H1 (cell line): ENCODE data around the gene TMEM258. TPM values are rescaled to one million over a fixed set of nuclear protein-coding genes. Genes with fewer than 3 reads are reported as not detected.

Source experiments
- CTCF ChIA-PET: fragments of 300-600 bp; sonication (Branson Sonifier 250); formaldehyde crosslinking; loops from one replicate; lab custom pipeline; 2021; ENCODE audit not compliant: partially characterized antibody; lab: Charles Lee
- POLR2A ChIA-PET: fragments of 300-600 bp; sonication (Branson Sonifier 250); formaldehyde crosslinking; loops from one replicate; lab custom pipeline; 2021; ENCODE audit warnings: inconsistent platforms; ENCODE audit not compliant: partially characterized antibody; lab: Charles Lee
- DNase-seq, 2 experiments: peaks; one replicate each; pipeline versions ENCODE4 v3.0.0 to v3.0.0-alpha.2; 2010 to 2022; ENCODE audit warnings: low spot score in 2 of 2, low read depth in 1 of 2, mixed read lengths in 1 of 2
- FAIRE-seq: peaks from 2 replicates; lab custom pipeline; 2011; peaks lifted over from hg19 to GRCh38; lab: Jason Lieb, UNC
- H2AFZ ChIP-seq: 2 replicates; pipeline ENCODE4 v1.8.1; 2012; ENCODE audit warnings: low read length, inconsistent platforms
- H2AK5ac ChIP-seq: 2 replicates; pipeline ENCODE4 v1.6.1; 2013; ENCODE audit warnings: low read depth, low read length
- H2BK120ac ChIP-seq: replicated peaks from 2 replicates; pipeline ENCODE3; 2013; ENCODE audit warnings: low read depth, low read length, inconsistent platforms
- H2BK12ac ChIP-seq: 2 replicates; pipeline ENCODE4 v1.6.1; 2013; ENCODE audit warnings: low read depth, low read length
- H2BK15ac ChIP-seq: 2 replicates; pipeline ENCODE4 v1.6.1; 2013; ENCODE audit warnings: low read length
- H2BK20ac ChIP-seq: 2 replicates; pipeline ENCODE4 v1.6.1; 2013; ENCODE audit warnings: low read length
- H2BK5ac ChIP-seq: 2 replicates; pipeline ENCODE4 v1.6.1; 2013; ENCODE audit warnings: low read depth, low read length
- H3K14ac ChIP-seq: 2 replicates; pipeline ENCODE4 v1.6.1; 2013; ENCODE audit warnings: inconsistent platforms; ENCODE audit not compliant: insufficient read length
- H3K18ac ChIP-seq: 2 replicates; pipeline ENCODE4 v1.6.1; 2013; ENCODE audit warnings: low read length; ENCODE audit errors: extremely low read depth
- H3K23ac ChIP-seq: 2 replicates; pipeline ENCODE4 v1.6.1; 2013; ENCODE audit warnings: inconsistent platforms; ENCODE audit not compliant: insufficient read length
- H3K23me2 ChIP-seq: 2 replicates; pipeline ENCODE4 v1.6.1; 2013; ENCODE audit warnings: low read depth, low read length
- H3K27ac ChIP-seq: 2 replicates; pipeline ENCODE4 v1.6.1; 2011; ENCODE audit warnings: low read depth, low read length, inconsistent platforms
- H3K27me3 ChIP-seq, 4 experiments: replicated peaks in 1 of 4; 1 replicate in 1 of 4; 2 replicates in 3 of 4; pipeline versions ENCODE4 v1.6.1 to v1.8.1; 2011 to 2013; ENCODE audit warnings: low read length in 3 of 4, mild to moderate bottlenecking in 3 of 4, inconsistent platforms in 2 of 4, mixed read lengths in 2 of 4, moderate library complexity in 1 of 4; ENCODE audit not compliant: control insufficient read depth in 3 of 4, insufficient read depth in 3 of 4; ENCODE audit errors: extremely low read depth in 1 of 4
- H3K36me3 ChIP-seq, 4 experiments: 2 replicates each; pipeline versions ENCODE4 v1.6.1 to v1.8.1; 2011 to 2013; ENCODE audit warnings: mild to moderate bottlenecking in 4 of 4, low read length in 3 of 4, moderate library complexity in 2 of 4, control low read depth in 1 of 4, inconsistent platforms in 1 of 4; ENCODE audit not compliant: insufficient read depth in 4 of 4, control insufficient read depth in 2 of 4
- H3K4ac ChIP-seq: replicated peaks from 2 replicates; pipeline ENCODE3; 2013; ENCODE audit warnings: low read length, low read depth, mixed read lengths, inconsistent platforms; ENCODE audit not compliant: insufficient read length
- H3K4me1 ChIP-seq, 4 experiments: replicated peaks in 1 of 4; 1 replicate in 1 of 4; 2 replicates in 3 of 4; pipeline versions ENCODE4 v1.6.1 to v1.8.1; 2011 to 2013; ENCODE audit warnings: low read length in 3 of 4, inconsistent platforms in 2 of 4, mixed read lengths in 1 of 4; ENCODE audit not compliant: insufficient read depth in 4 of 4, control insufficient read depth in 3 of 4
- H3K4me2 ChIP-seq, 2 experiments: 2 replicates each; pipeline versions ENCODE4 v1.6.1 to v1.8.1; 2011 to 2013; ENCODE audit warnings: low read depth in 2 of 2, low read length in 2 of 2, control low read depth in 1 of 2, inconsistent platforms in 1 of 2, mild to moderate bottlenecking in 1 of 2; ENCODE audit not compliant: insufficient read depth in 1 of 2
- H3K4me3 ChIP-seq, 4 experiments: fragments of 200-600, 300-600 bp in 1 of 4; sonication (generic), shearing (Covaris generic), sonication (Bioruptor Twin) in 1 of 4; 2 replicates each; pipeline versions ENCODE4 v1.5.1 to v1.8.1; 2011 to 2016; ENCODE audit warnings: low read length in 4 of 4, low read depth in 3 of 4, control low read depth in 2 of 4, inconsistent platforms in 2 of 4, mild to moderate bottlenecking in 2 of 4, mixed read lengths in 1 of 4, moderate library complexity in 1 of 4; ENCODE audit not compliant: insufficient read depth in 2 of 4; ENCODE audit errors: extremely low read depth in 1 of 4
- H3K56ac ChIP-seq: replicated peaks from 2 replicates; pipeline ENCODE3; 2013; ENCODE audit warnings: low read depth, mild to moderate bottlenecking, mixed read lengths, low read length, inconsistent platforms; ENCODE audit not compliant: insufficient read length
- H3K79me1 ChIP-seq: 2 replicates; pipeline ENCODE4 v1.6.1; 2013; ENCODE audit warnings: low read depth, low read length, control low read depth
- H3K79me2 ChIP-seq, 2 experiments: 2 replicates each; pipeline versions ENCODE4 v1.6.1 to v1.8.1; 2012 to 2013; ENCODE audit warnings: low read length in 2 of 2, mild to moderate bottlenecking in 2 of 2, inconsistent platforms in 1 of 2; ENCODE audit not compliant: insufficient read depth in 2 of 2, control insufficient read depth in 1 of 2
- H3K9ac ChIP-seq, 4 experiments: replicated peaks in 1 of 4; 1 replicate in 1 of 4; 2 replicates in 3 of 4; pipeline versions ENCODE4 v1.6.1 to v1.8.1; 2011 to 2013; ENCODE audit warnings: low read depth in 3 of 4, low read length in 3 of 4, control low read depth in 2 of 4, mild to moderate bottlenecking in 2 of 4, moderate library complexity in 2 of 4, inconsistent platforms in 1 of 4; ENCODE audit errors: extremely low read depth in 1 of 4
- H3K9me3 ChIP-seq, 2 experiments: 2 replicates each; pipeline versions ENCODE4 v1.6.1 to v1.8.1; 2012 to 2013; ENCODE audit warnings: mild to moderate bottlenecking in 2 of 2, moderate library complexity in 2 of 2, control low read depth in 1 of 2, inconsistent platforms in 1 of 2, low read depth in 1 of 2, low read length in 1 of 2, mixed read lengths in 1 of 2; ENCODE audit not compliant: insufficient read depth in 2 of 2
- H4K20me1 ChIP-seq, 2 experiments: replicated peaks in 1 of 2; 2 replicates each; pipeline versions ENCODE3 to v1.8.1; 2011 to 2013; ENCODE audit warnings: inconsistent platforms in 2 of 2, low read length in 2 of 2, mild to moderate bottlenecking in 1 of 2; ENCODE audit not compliant: insufficient read depth in 2 of 2, control insufficient read depth in 1 of 2
- H4K5ac ChIP-seq: 2 replicates; pipeline ENCODE4 v1.6.1; 2013; ENCODE audit warnings: low read length, low read depth, mixed read lengths, inconsistent platforms; ENCODE audit not compliant: insufficient read length
- H4K8ac ChIP-seq: 2 replicates; pipeline ENCODE4 v1.8.0; 2013; ENCODE audit warnings: mild to moderate bottlenecking, moderate library complexity, low read length, inconsistent platforms; ENCODE audit not compliant: insufficient read depth; ENCODE audit errors: extremely low read depth
- H4K91ac ChIP-seq: replicated peaks from 2 replicates; pipeline ENCODE3; 2013; ENCODE audit warnings: low read length, mixed read lengths, inconsistent platforms; ENCODE audit not compliant: insufficient read length
- EGR1 ChIP-seq: IDR thresholded peaks from 2 replicates; pipeline ENCODE4 v1.6.1; 2011; ENCODE audit warnings: low read depth, low read length, borderline replicate concordance
- POLR2A ChIP-seq, 2 experiments: IDR thresholded peaks; 1 replicate in 1 of 2; 2 replicates in 1 of 2; pipeline ENCODE4 v1.6.1; 2011; ENCODE audit warnings: low read depth in 2 of 2, low read length in 2 of 2, mild to moderate bottlenecking in 2 of 2; ENCODE audit errors: control extremely low read depth in 1 of 2
- SIRT6 ChIP-seq: IDR thresholded peaks from one replicate; pipeline ENCODE4 v1.7.1; 2012; ENCODE audit warnings: low read length, inconsistent platforms
- SP4 ChIP-seq: IDR thresholded peaks from 2 replicates; pipeline ENCODE4 v1.6.1; 2012; ENCODE audit warnings: low read length, inconsistent platforms
- WGBS, 2 experiments: shearing (Covaris generic) in 1 of 2; methylation state at CpG; one replicate each; pipeline versions ENCODE4 v1.1.6 to v1.1.7; 2013 to 2015; ENCODE audit warnings: low lambda C conversion rate in 2 of 2, mixed read lengths in 2 of 2, inconsistent platforms in 1 of 2, low coverage in 1 of 2, missing lambda C conversion rate in 1 of 2; ENCODE audit not compliant: insufficient replicate concordance in 2 of 2, insufficient coverage in 1 of 2, insufficient read length in 1 of 2; ENCODE audit errors: extremely low coverage in 1 of 2, missing lambda C conversion rate in 1 of 2; 5-methylcytosine and 5-hydroxymethylcytosine counted together
- polyA plus RNA-seq, 7 experiments: library from polyadenylated mRNA; depleted of rRNA in 3 of 7; stranded (reverse) in 5 of 7; unstranded in 2 of 7; fragments of >200 nt in 5 of 7; fragments of 200-250 nt in 2 of 7; gene quantifications; 1 replicate in 5 of 7; 2 replicates in 1 of 7; 4 replicates in 1 of 7; pipeline versions ENCODE4 v1.2.1 to v1.2.3, GENCODE V29; 2011 to 2013; ENCODE audit warnings: missing spikeins in 2 of 7, mixed read lengths in 2 of 7
- total RNA-seq: library from RNA; stranded (reverse); fragmentation: NEBNext Ultra II Directional; extraction: Animal tissue kit (Norgen Biotek cat#: 25700); gene quantifications from 2 replicates; pipeline ENCODE4 v1.2.1, GENCODE V29; 2021

Gene TMEM258
- total and polyA plus RNA-seq, 2 of the 8 experiments (the other 6 are each of a cell fraction or from before 2014, with no cell fraction given) = 186 to 759 TPM

DNA sequence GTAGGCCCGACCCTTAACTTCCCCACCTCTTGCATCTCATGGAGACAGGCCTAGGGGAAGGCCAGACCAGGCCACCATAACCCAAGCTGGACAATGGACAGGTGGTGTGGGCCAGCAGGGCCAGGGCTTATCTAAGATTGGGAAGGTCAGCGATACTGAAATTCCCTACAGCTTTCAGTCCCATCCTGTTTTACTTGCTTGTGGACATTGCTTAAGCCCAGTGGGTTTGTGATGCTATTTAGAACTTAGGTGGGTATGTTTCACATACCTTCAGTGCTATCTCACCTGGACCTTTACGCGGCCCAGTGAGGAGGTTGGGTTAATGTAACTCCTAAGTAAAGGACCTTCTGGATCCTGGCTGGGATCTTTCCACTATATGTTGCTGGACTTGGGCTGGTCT lies 37.4 kb upstream of the TMEM258 start:
- no peaks in the 10 kb centered on the region for H3K27me3 ChIP-seq
- peaks cover 19 to 35% of the 10 kb centered on the region in 2 experiments for H4K20me1 ChIP-seq
- peak overlapping the region in 3 of 4 experiments; percentile 6 to 77 (median 49); a peak in 3 of 7 replicates for H3K9ac ChIP-seq
- H3K4me1 ChIP-seq = peaks cover 11 to 45% (median 31%) of the 10 kb centered on the region in 4 experiments
- H4K5ac ChIP-seq = no peak overlapping the region
- H2BK15ac ChIP-seq = no peak overlapping the region
- no peak overlapping the region for H4K91ac ChIP-seq
- H3K18ac ChIP-seq = no peak overlapping the region; the same call in 1 of the 2 replicates
- no peak for FAIRE-seq
- no peak overlapping the region for H4K8ac ChIP-seq
- no peak overlapping the region for H2BK120ac ChIP-seq
- CTCF ChIA-PET = interaction anchor here (1.1 to 3.2 kb wide), 6 partner anchors 12 to 51 kb away, joined by 3 to 16 read pairs (median 6); partner anchors contain the start of gene FADS1
- H3K79me2 ChIP-seq = peaks cover 29 to 62% of the 10 kb centered on the region in 2 experiments
- H3K4ac ChIP-seq = peak overlapping the region; percentile 16
- H3K4me3 ChIP-seq = peak overlapping the region; percentile 77 to 96 (median 86)
- H2AFZ ChIP-seq = no peak overlapping the region
- no peak overlapping the region for H3K56ac ChIP-seq
- no peak for TF ChIP-seq EGR1
- TF ChIP-seq SIRT6 = no peak
- TF ChIP-seq POLR2A (IDR thresholded peaks at IDR 0.05; ENCODE audit: control extremely low read depth in 1 of 2, low read depth in 2 of 2, low read length in 2 of 2) = peak in 1 of 2 experiments; percentile 22; a peak in 1 of 3 replicates
- TF ChIP-seq SP4 = no peak
- H3K4me2 ChIP-seq = peak overlapping the region; percentile 96 to 98
- H3K23me2 ChIP-seq = peaks cover 14% of the 10 kb centered on the region
- H2BK20ac ChIP-seq = no peak overlapping the region
- H3K9me3 ChIP-seq = no peaks in the 10 kb centered on the region
- DNase-seq = no peak
- H3K23ac ChIP-seq = no peak overlapping the region
- peaks cover 0 to 4% (median 4%) of the 10 kb centered on the region in 4 experiments; a peak in 2 of 8 replicates for H3K36me3 ChIP-seq
- H3K79me1 ChIP-seq = peaks cover 18% of the 10 kb centered on the region
- H2BK12ac ChIP-seq = no peak overlapping the region
- 65% methylated on average over 4 of the region's 4 CpGs; no CpG with 5 or more reads in 1 of the 2 experiments for WGBS, 2 experiments
- H2BK5ac ChIP-seq = 0 out of 2 replicates have a peak overlapping the region, but pooled peaks have one; percentile 29
- POLR2A ChIA-PET = interaction anchor here (1.2 to 9.9 kb wide), 11 partner anchors 9 to 49 kb away, joined by 3 to 210 read pairs (median 5); partner anchors contain the start of genes FADS1, FEN1 and TMEM258
- no peak overlapping the region for H3K14ac ChIP-seq
- H2AK5ac ChIP-seq = no peak overlapping the region; the same call in 1 of the 2 replicates
- H3K27ac ChIP-seq = no peak overlapping the region
